HG03045 (cell line): ENCODE measurements around the gene BGN.

ENCODE experiments used
- ATAC-seq: cut with Tn5 transposase; IDR thresholded peaks from one replicate; pipeline ENCODE4 v1.9.1; 2021; ENCODE audit warnings: mild to moderate bottlenecking, moderate library complexity; ENCODE audit not compliant: unreplicated experiment

BGN gene

DNA sequence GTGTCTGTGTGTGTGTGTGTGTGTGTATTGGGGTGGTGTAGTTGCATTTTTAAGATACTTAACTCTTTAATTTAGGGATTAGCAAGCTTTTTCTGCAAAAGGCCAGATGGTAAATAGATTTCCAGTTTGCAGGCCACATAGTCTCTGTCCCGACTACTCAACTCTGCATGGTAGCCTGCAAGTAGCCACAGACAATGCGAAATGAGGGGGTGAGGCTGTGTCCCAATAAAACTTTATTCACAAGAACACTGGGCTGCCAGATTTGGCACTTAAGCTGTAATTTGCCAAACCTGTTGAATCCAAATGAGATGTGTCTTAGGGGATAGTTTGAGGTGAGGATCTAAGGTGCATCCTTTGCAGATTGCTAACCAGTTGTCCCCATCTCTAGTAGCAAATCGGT lies 29.5 kb downstream of the BGN start:
- no peak for ATAC-seq

DNA sequence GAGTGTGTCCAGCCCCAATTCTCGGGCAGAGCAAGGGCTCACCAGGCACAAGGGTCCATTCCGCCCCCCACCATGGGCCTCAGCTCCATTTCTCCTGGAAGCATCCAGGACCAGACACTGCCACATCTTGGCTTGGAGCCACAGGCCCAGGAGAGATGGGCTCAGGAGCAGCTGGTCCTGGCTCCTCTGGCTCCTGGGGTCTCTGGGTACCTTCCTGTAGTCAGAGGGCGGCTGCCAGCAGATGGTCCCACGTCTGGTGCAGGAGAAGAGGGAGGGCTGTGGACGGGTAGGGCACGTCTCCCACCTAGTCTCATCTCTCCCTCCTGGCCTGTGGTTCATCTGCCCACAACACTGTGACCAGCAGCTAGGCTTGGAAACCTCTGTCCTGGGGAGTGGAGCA lies 30.7 kb downstream of the BGN start:
- ATAC-seq: no peak

- ATAC-seq: no peak
These were observed 31.3 kb downstream of the BGN start for GRCh38 chrX:153526042-153526441.

- ATAC-seq: no peak
These were observed 32.0 kb downstream of the BGN start for GRCh38 chrX:153526801-153527200.

GRCh38 chrX:153527208-153527607 lies 32.4 kb downstream of the BGN start:
- ATAC-seq: no peak

DNA sequence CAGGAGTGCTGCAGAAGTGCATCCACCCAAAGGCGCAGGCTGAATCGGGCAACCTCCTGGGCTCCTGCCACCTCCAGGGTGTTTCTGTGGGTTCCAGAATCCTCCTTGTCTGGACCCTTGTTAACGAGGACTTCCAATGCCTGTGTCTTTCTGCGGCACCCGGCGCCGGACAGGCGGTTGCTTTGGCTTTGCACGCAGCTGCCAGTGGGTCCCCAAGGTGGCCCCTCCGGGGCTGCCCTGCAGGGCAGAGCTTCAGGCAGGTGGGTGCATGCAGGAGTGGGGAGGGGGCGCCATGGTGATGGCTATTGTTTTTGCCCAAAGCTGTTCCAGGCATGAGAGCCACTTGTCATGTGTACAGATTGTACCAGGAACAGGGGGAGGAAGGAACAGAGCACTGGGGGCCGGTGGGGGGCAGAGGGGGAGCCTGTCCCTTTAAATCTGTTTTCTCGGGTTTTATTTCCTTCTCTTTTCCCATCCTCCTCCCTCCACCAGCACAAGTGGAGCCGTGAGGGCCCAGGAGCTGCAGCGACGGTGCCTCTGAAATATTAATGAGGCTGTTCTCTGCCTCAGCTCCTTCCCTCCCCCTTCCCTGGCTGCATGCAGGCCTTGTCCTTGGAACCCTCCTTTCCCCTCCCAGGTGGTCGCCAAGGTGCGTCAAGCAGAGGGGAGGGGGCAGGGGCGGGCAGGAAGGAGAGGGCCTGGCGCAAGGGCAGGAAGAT lies 35.8 kb downstream of the BGN start:
- no peak for ATAC-seq

GRCh38 chrX:153533091-153533490 lies 38.3 kb downstream of the BGN start:
- ATAC-seq: no peak

- ATAC-seq: no peak
These were observed 42.3 kb downstream of the BGN start for GRCh38 chrX:153537080-153537479.

DNA sequence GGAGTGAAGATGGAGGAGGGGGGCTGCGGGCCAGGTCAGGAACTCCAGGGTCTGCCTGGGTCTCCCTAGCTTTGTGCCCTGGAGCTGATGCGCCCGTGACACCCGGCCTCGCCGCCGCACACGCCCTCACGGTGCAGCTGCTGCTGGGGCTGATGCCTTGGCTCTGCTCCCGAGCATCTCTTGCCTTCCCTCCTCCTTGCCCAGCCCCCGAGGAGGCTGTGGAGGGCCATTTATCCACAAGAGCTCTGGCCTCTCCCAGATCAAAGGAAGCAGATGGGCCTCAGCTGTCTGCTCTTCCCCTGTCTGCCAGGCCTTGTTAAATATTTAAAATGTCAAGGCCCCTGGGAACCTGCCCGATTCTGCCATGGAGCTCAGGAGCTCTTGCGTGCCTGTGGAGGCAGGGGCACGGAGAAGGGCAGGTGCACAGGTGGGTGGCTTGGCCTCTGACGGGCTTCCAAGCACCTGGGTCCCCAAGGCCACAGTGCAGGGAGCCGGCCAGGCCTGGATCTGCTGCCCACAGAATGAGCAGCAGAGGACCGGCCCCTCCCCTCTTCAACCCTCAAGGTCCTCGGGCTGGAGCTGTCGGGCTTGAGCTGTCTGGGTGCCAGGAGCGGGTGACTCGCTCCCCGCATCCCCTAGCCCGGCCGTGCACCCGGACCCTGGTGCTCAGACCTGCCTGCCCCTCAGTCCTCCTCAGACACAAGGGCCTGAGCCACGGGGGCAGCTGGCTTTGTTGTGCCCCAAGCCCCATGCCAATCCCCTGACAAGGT lies 42.9 kb downstream of the BGN start:
- no peak for ATAC-seq

DNA sequence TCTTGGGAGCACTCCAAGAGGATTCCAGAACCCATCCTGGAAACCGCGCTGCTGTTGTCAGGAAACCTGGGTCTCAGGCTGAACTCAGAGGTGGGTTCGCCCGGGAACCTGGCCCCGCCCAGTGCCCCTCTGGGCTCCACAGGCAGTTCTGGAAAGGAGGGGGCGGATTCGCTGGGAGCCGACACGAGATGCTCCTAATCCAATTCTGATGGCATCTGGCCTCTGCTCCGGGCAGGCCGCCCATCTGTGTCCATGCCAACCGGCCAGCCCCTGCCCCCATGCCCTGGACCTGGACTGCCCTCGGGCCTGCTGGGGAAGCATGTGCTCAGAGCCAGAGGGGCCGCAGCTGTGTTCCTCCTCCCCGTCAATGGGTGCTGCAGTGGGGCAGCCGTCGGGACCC lies 43.6 kb downstream of the BGN start:
- ATAC-seq: no peak

DNA sequence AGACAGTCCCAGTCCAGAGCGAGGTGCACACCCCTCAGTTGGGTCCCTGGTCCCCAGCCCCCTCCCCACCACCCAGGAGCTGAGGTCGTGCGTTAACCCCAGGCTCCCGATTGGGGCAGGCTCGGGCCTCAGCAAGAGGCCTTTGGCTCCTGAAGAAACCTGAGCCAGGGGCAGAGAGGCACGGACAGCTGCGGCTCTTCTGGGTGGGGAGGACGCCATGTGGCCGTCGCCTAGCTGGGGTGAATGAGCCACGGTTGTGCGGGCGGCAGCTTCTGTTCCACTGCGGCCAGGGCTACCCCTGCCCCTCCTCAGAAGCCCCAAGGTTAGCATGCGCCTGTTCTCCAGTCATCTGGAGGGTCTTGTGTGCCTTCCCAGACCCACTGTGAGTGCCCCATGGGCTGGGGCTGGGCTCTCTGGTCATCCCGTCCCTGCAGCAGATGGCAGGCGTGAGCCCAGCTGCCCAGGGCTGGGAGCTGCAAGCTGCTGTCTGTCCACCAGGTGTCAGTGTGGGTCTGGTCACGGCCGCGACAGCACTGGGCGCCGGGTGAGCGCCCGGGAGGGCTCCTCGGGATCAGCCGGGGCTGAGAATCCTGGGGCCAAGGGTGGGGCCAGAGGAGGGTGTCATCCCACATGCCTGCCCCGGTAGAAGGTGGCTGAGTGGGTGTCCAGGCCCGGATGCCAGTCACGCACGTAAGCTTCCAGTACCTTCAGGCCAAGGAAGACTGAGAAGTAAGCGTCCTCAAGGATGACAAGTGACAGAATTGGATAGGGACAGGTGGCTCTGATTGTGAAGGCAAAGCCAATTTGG lies 44.6 kb downstream of the BGN start:
- ATAC-seq: no peak

- no peak for ATAC-seq
These were observed 45.2 kb downstream of the BGN start for GRCh38 chrX:153539979-153540358.

DNA sequence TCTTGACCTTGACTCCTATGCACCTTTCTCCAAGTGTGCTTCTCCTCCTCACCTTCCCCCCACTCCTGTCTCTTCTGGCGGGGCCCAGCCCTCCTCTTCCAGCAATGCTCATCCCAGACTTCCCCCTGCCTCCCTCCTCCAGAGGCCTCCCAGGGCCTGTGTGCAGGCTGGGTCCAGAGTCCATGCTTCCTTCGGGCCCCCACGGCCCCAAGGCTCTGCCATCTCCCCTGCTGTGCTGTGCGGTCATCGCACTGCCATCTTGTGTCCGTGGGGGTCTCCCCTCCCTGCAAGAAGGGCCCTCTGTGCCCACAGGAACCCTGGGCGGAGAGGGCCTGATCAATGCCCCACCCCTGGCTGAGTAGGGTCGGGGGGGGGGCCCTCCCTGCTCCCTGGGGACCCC lies 49.9 kb downstream of the BGN start:
- no peak for ATAC-seq

- ATAC-seq: no peak
These were observed 51.6 kb downstream of the BGN start for GRCh38 chrX:153546386-153546785.

DNA sequence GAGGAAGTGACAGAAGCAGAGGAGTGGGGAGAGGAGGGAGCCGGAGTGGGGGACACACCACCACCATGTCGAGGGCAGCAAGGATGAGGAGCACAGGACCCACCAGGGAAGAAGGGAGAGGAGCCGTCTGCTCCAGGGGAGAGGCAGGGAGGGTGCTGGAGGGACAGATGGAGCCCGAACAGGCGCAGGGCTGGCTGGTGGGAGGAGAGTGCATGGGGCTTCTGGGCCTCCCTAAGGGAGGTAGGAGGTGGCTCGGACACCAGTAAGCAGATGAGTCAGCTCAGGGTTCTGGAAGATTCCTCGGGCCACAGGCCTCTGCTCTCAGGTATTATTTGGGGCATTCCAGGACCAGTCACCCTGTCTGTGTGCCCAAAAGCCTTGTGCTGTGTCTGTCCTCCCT lies 52.4 kb downstream of the BGN start:
- no peak for ATAC-seq

- ATAC-seq: no peak
These were observed 54.5 kb downstream of the BGN start for GRCh38 chrX:153549231-153549630.

GRCh38 chrX:153549807-153550206 lies 55.0 kb downstream of the BGN start:
- no peak for ATAC-seq

GRCh38 chrX:153551135-153551534 lies 56.4 kb downstream of the BGN start:
- ATAC-seq: no peak

DNA sequence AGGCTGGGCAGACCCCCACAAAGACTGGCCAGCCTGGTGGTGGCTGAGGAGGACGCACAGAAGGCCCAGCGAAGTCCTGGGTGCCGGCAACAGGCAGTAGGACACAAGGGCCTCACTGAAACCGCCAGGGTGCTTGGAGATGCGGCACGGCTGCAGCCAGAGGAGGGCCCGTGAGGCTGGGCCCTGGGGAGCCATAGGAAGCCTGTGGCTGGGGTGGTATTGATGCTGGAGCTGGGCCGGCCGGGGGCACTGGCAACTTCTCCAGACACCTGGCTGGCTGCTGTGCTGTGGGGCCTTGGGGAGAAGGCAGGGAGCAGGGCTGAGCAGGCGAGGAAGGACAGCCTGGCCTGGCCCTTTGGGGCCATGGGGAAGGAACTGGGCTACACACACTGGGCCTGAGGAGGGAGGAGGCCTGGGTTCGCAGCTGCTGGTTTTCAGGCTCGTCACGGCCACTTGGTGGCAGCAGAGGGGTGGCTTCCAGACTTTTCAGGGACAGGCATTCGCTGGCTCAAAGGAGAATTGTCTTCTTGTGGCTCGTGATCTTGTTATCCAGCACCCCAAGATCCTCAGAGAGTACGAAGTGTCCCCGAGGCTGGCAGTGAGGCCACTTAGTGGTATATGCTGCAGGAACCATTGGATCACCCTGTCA lies 59.9 kb downstream of the BGN start:
- no peak for ATAC-seq

DNA sequence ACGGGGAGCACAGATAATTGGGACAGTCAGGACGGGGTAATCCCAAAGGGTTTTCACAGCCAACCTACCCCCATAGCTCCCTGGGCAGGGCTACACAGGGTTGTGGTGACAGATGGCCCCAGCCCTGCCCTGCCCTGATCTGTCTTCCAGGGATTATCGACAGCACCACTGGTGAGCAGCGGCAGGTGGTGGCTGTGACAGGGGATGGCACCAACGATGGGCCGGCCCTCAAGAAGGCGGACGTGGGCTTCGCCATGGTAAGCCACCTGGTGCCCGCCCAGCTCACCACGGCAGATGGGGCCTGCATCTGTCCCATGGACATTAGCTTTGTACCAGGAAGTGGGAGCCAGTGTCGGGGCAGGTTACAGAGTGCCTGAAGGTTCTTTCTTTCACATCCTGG lies 62.0 kb downstream of the BGN start:
- no peak for ATAC-seq

DNA sequence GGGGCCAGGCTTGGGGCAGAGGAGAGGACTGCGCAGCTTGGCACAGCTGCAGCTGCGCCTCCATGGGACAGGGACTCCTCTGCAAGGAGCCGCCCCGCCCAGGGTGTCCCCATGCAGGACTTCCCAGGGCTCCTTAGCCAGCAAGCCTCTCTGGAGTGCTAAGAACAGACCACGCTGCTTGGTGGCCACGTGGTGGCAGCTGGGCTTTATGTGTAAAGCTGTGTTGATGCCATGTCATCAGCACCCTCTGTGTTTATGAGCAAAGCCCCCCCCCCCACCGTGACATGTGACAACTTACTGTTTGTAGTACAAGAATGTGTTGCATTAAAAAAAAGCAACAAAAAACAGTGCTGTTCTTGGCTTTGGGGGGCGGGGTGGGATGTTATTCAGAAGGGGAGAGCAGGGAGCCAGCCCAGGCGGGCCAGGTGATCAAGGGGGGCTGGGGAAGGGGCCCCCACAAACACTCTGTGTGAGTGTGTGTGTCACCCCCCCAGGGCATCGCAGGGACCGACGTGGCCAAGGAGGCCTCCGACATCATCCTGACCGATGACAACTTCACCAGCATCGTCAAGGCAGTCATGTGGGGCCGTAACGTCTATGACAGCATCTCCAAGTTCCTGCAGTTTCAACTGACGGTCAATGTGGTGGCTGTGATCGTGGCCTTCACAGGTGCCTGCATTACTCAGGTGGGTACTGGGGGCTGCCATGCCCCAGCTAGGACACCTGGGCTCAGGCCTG lies 63.0 kb downstream of the BGN start:
- no peak for ATAC-seq
